Hypothalamus (tissue), 51 donors: ENCODE measurements around the gene FBXO3.
"Not testable (repeated sequence)": the region's sequence is repeated elsewhere in the genome, so short reads cannot be mapped to it uniquely, and the experiment has no call there.

Experiments used
- DNase-seq, 51 donors: peaks; one replicate each; lab custom pipeline; 2025; lab: John Stamatoyannopoulos, UW

Gene FBXO3

GRCh38 chr11:33730716-33731115 lies 43.6 kb downstream of the FBXO3 start:
- DNase-seq = no peak

GRCh38 chr11:33729072-33729664 lies 45.2 kb downstream of the FBXO3 start:
- not testable (repeated sequence) for DNase-seq

GRCh38 chr11:33727539-33727938 lies 46.8 kb downstream of the FBXO3 start:
- DNase-seq = not testable (repeated sequence)

- DNase-seq = no peak
Observed at GRCh38 chr11:33725496-33725895, 48.8 kb downstream of the FBXO3 start.

- DNase-seq = peak in 8 of 51 donors; percentile 11 to 41 (median 22)
Observed at GRCh38 chr11:33724644-33725035, 49.7 kb downstream of the FBXO3 start.

GRCh38 chr11:33723238-33723881 lies 51.0 kb downstream of the FBXO3 start:
- no peak for DNase-seq

GRCh38 chr11:33722590-33723234 lies 51.6 kb downstream of the FBXO3 start:
- no peak for DNase-seq

GRCh38 chr11:33721984-33722383 lies 52.3 kb downstream of the FBXO3 start:
- no peak for DNase-seq

- DNase-seq = no peak
Observed at GRCh38 chr11:33721426-33721825, 52.9 kb downstream of the FBXO3 start.

GRCh38 chr11:33719587-33719986 lies 54.7 kb downstream of the FBXO3 start:
- DNase-seq = no peak

GRCh38 chr11:33718440-33718839 lies 55.9 kb downstream of the FBXO3 start:
- no peak for DNase-seq

GRCh38 chr11:33716243-33716642 lies 58.1 kb downstream of the FBXO3 start:
- DNase-seq = no peak

GRCh38 chr11:33713856-33714398 lies 60.4 kb downstream of the FBXO3 start:
- no peak for DNase-seq

- peak in 1 of 51 donors; percentile 49 for DNase-seq
Observed at GRCh38 chr11:33713151-33713855, 61.0 kb downstream of the FBXO3 start.

GRCh38 chr11:33712436-33712835 lies 61.9 kb downstream of the FBXO3 start:
- no peak for DNase-seq

- DNase-seq = peak in 1 of 51 donors; percentile 40
Observed at GRCh38 chr11:33709466-33709865, 64.9 kb downstream of the FBXO3 start.

- no peak for DNase-seq
Observed at GRCh38 chr11:33708985-33709384, 65.3 kb downstream of the FBXO3 start.

GRCh38 chr11:33707831-33708230 lies 66.5 kb downstream of the FBXO3 start:
- not testable (repeated sequence) for DNase-seq

GRCh38 chr11:33706966-33707365 lies 67.4 kb downstream of the FBXO3 start:
- no peak for DNase-seq

- DNase-seq = no peak
Observed at GRCh38 chr11:33706546-33706945, 67.8 kb downstream of the FBXO3 start.
